Measurements from ENCODE around the gene CYTH2. TPM values are rescaled to one million over a fixed set of nuclear protein-coding genes. Genes with fewer than 3 reads are reported as not detected.
"Not testable (repeated sequence)": the region's sequence is repeated elsewhere in the genome, so short reads cannot be mapped to it uniquely, and the experiment has no call there.

The CYTH2 gene
- total and polyA plus RNA-seq, 12 donors = 26.3 to 93.5 (median 52.8) TPM

GRCh38 chr19:48516536-48516935 is 47.4 kb downstream of the CYTH2 start:
- Histone ChIP-seq H3K27me3 (peaks cover 15% of the 10 kb centered on the region), H3K4me3 (no peak overlapping the region), H3K27ac (no peak overlapping the region), H3K9me3 (replicated peaks in 1 of 3) (no peaks in the 10 kb centered on the region), H3K36me3 (replicated peaks in 1 of 2) (no peaks in the 10 kb centered on the region), H3K4me1 (replicated peaks in 1 of 2) (peaks cover 0 to 8% of the 10 kb centered on the region in 2 donors)
- 77 to 91% (median 87%) methylated on average over 7 to 8 of the region's 8 CpGs for WGBS, 4 donors
- intact Hi-C loops (cut with DNase I) = no loop called here
- DNase-seq = no peak
- TF ChIP-seq CTCF (IDR thresholded peaks at IDR 0.05) = no peak
- TF ChIP-seq POLR2A (IDR thresholded peaks at IDR 0.05) = no peak

- no peak for DNase-seq
- WGBS, 4 donors = 76 to 93% (median 85%) methylated on average over 3 of the region's 3 CpGs
- Histone ChIP-seq H3K27me3 (peaks cover 5% of the 10 kb centered on the region), H3K36me3 (replicated peaks in 1 of 2) (no peaks in the 10 kb centered on the region), H3K9me3 (replicated peaks in 1 of 3) (no peaks in the 10 kb centered on the region), H3K4me3 (no peak overlapping the region), H3K4me1 (replicated peaks in 1 of 2) (peaks cover 0 to 7% of the 10 kb centered on the region in 2 donors), H3K27ac (no peak overlapping the region)
- TF ChIP-seq POLR2A (IDR thresholded peaks at IDR 0.05) = no peak
- TF ChIP-seq CTCF (IDR thresholded peaks at IDR 0.05) = no peak
- intact Hi-C loops (cut with DNase I) = no loop called here
Measured at GRCh38 chr19:48518207-48518606, 49.0 kb downstream of the CYTH2 start.

- H3K27me3 ChIP-seq; H3K4me3 ChIP-seq; DNase-seq; H3K9me3 ChIP-seq (replicated peaks in 1 of 3); intact Hi-C loops (cut with DNase I); H3K4me1 ChIP-seq (replicated peaks in 1 of 2); H3K27ac ChIP-seq; H3K36me3 ChIP-seq (replicated peaks in 1 of 2): not testable (repeated sequence)
- 54 to 93% (median 76%) methylated on average over 3 to 4 of the region's 4 CpGs for whole genome bisulfite sequencing, 4 donors
Measured at GRCh38 chr19:48519426-48519825, 50.3 kb downstream of the CYTH2 start.

- no peak overlapping the region for H3K27ac ChIP-seq
- no peaks in the 10 kb centered on the region for H3K4me1 ChIP-seq (replicated peaks in 1 of 2)
- no peak overlapping the region for H3K4me3 ChIP-seq
- no peaks in the 10 kb centered on the region for H3K27me3 ChIP-seq
- no peak for TF ChIP-seq CTCF (IDR thresholded peaks at IDR 0.05)
- no peak for TF ChIP-seq POLR2A (IDR thresholded peaks at IDR 0.05)
- H3K9me3 ChIP-seq (replicated peaks in 1 of 3) = no peaks in the 10 kb centered on the region
- WGBS, 4 donors = 68 to 87% (median 77%) methylated on average over 4 of the region's 4 CpGs
- intact Hi-C loops (cut with DNase I) = no loop called here
- DNase-seq = no peak
- H3K36me3 ChIP-seq (replicated peaks in 1 of 2) = no peaks in the 10 kb centered on the region
Measured at GRCh38 chr19:48520134-48520533, 51.0 kb downstream of the CYTH2 start.

GRCh38 chr19:48524221-48524620 is 55.1 kb downstream of the CYTH2 start:
- Histone ChIP-seq H3K27me3 (no peaks in the 10 kb centered on the region), H3K36me3 (replicated peaks in 1 of 2) (no peaks in the 10 kb centered on the region), H3K27ac (no peak overlapping the region), H3K4me3 (no peak overlapping the region), H3K4me1 (replicated peaks in 1 of 2) (no peaks in the 10 kb centered on the region), H3K9me3 (replicated peaks in 1 of 3) (peaks cover 0 to 12% (median 0%) of the 10 kb centered on the region in 3 donors)
- WGBS, 4 donors = 71 to 100% (median 87%) methylated on average over 2 of the region's 2 CpGs
- no peak for DNase-seq
- intact Hi-C loops (cut with DNase I) = no loop called here
- TF ChIP-seq POLR2A (IDR thresholded peaks at IDR 0.05) (no peak), CTCF (IDR thresholded peaks at IDR 0.05) (no peak)
